ENCODE data around the gene EXD1.
"Not testable (repeated sequence)": the region's sequence is repeated elsewhere in the genome, so short reads cannot be mapped to it uniquely, and the experiment has no call there.

Gene EXD1

GRCh38 chr15:41262571-41262970, 32.0 kb upstream of the EXD1 start:
- Histone ChIP-seq H2AFZ (ENCODE audit: low read length) (no peak overlapping the region), H3K9me2 (ENCODE audit: low read depth, low read length) (no peaks in the 10 kb centered on the region), H3K9me3 (ENCODE audit: low read length) (no peaks in the 10 kb centered on the region), H3K79me2 (ENCODE audit: insufficient read depth, low read length) (no peaks in the 10 kb centered on the region), H3K4me3 (ENCODE audit: low read depth, low read length, poor library complexity, severe bottlenecking) (no peak overlapping the region), H3K27me3 (ENCODE audit: insufficient read depth, low read length) (no peaks in the 10 kb centered on the region), H3K4me2 (ENCODE audit: low read length) (no peak overlapping the region), H3F3A (ENCODE audit: insufficient read depth, low read length) (no peaks in the 10 kb centered on the region), H3K27ac (ENCODE audit: low read depth, low read length, poor library complexity, severe bottlenecking) (no peak overlapping the region), H3K4me1 (ENCODE audit: insufficient read depth, low read length, severe bottlenecking) (peaks cover 17% of the 10 kb centered on the region), H3K9ac (ENCODE audit: low read length) (no peak overlapping the region), H3K36me3 (ENCODE audit: insufficient read depth, low read length) (peaks cover 43% of the 10 kb centered on the region), H4K20me1 (ENCODE audit: insufficient read depth, low read length) (no peaks in the 10 kb centered on the region)
- TF ChIP-seq EZH2 (IDR thresholded peaks at IDR 0.05; ENCODE audit: borderline replicate concordance, low read length) (no peak), CTCF (IDR thresholded peaks at IDR 0.05; ENCODE audit: low read length) (no peak)

- H3K9ac ChIP-seq (ENCODE audit: low read length); H3K27ac ChIP-seq (ENCODE audit: low read depth, low read length, poor library complexity, severe bottlenecking): not testable (repeated sequence)
- peaks cover 17% of the 10 kb centered on the region for H3K4me1 ChIP-seq (ENCODE audit: insufficient read depth, low read length, severe bottlenecking)
These were observed 30.4 kb upstream of the EXD1 start for GRCh38 chr15:41260924-41261323.

GRCh38 chr15:41259546-41260189, 29.1 kb upstream of the EXD1 start:
- Histone ChIP-seq H3K27me3 (ENCODE audit: insufficient read depth, low read length) (no peaks in the 10 kb centered on the region), H3K9me3 (ENCODE audit: low read length) (no peaks in the 10 kb centered on the region), H2AFZ (ENCODE audit: low read length) (no peak overlapping the region), H3K9ac (ENCODE audit: low read length) (no peak overlapping the region), H3K27ac (ENCODE audit: low read depth, low read length, poor library complexity, severe bottlenecking) (peak overlapping the region; percentile 50), H4K20me1 (ENCODE audit: insufficient read depth, low read length) (no peaks in the 10 kb centered on the region), H3K4me3 (ENCODE audit: low read depth, low read length, poor library complexity, severe bottlenecking) (no peak overlapping the region), H3K4me1 (ENCODE audit: insufficient read depth, low read length, severe bottlenecking) (peaks cover 24% of the 10 kb centered on the region), H3K79me2 (ENCODE audit: insufficient read depth, low read length) (no peaks in the 10 kb centered on the region), H3K36me3 (ENCODE audit: insufficient read depth, low read length) (peaks cover 37% of the 10 kb centered on the region), H3F3A (ENCODE audit: insufficient read depth, low read length) (no peaks in the 10 kb centered on the region), H3K9me2 (ENCODE audit: low read depth, low read length) (no peaks in the 10 kb centered on the region), H3K4me2 (ENCODE audit: low read length) (no peak overlapping the region)
- TF ChIP-seq CTCF (IDR thresholded peaks at IDR 0.05; ENCODE audit: low read length) (no peak), EZH2 (IDR thresholded peaks at IDR 0.05; ENCODE audit: borderline replicate concordance, low read length) (no peak)

More at GRCh38 chr15:41260924-41261323, 30.4 kb upstream of the EXD1 start:
- not testable (repeated sequence) for H3K9me2 ChIP-seq (ENCODE audit: low read depth, low read length); H4K20me1 ChIP-seq (ENCODE audit: insufficient read depth, low read length); H2AFZ ChIP-seq (ENCODE audit: low read length); H3K9me3 ChIP-seq (ENCODE audit: low read length); H3K4me2 ChIP-seq (ENCODE audit: low read length); H3F3A ChIP-seq (ENCODE audit: insufficient read depth, low read length); H3K79me2 ChIP-seq (ENCODE audit: insufficient read depth, low read length); H3K4me3 ChIP-seq (ENCODE audit: low read depth, low read length, poor library complexity, severe bottlenecking); H3K27me3 ChIP-seq (ENCODE audit: insufficient read depth, low read length)
- peaks cover 44% of the 10 kb centered on the region for H3K36me3 ChIP-seq (ENCODE audit: insufficient read depth, low read length)

Data from OCI-LY1 (cell line).